Sigmoid colon (tissue), 7 donors: ENCODE results near the gene IGFL3. TPM values are rescaled to one million over a fixed set of nuclear protein-coding genes. Genes with fewer than 3 reads are reported as not detected.

Experiments used
- DNase-seq: peaks from one replicate; pipeline ENCODE4 v3.0.0-alpha.2; 2019
- H3K27ac ChIP-seq, 4 donors: fragments of 200-600 bp; sonication (generic); one replicate each; pipeline ENCODE4 v1.5.1; 2016 to 2019; ENCODE audit warnings: mild to moderate bottlenecking in 1 of 4
- H3K27me3 ChIP-seq, 3 donors: fragments of 200-600 bp; sonication (generic); one replicate each; pipeline ENCODE4 v1.5.1; 2019; ENCODE audit warnings: mild to moderate bottlenecking in 1 of 3
- H3K36me3 ChIP-seq, 4 donors: fragments of 200-600 bp; sonication (generic); one replicate each; pipeline ENCODE4 v1.5.1; 2016 to 2019
- H3K4me1 ChIP-seq, 4 donors: fragments of 200-600 bp; sonication (generic); one replicate each; pipeline ENCODE4 v1.5.1; 2017 to 2019
- H3K4me3 ChIP-seq, 4 donors: fragments of 200-600 bp; sonication (generic); one replicate each; pipeline ENCODE4 v1.5.1; 2017 to 2019; ENCODE audit warnings: mild to moderate bottlenecking in 2 of 4, moderate library complexity in 1 of 4
- H3K9me3 ChIP-seq, 4 donors: fragments of 200-600 bp in 3 of 4; sonication (generic) in 3 of 4; one replicate each; pipeline versions ENCODE4 v1.5.1 to v1.6.1; 2013 to 2019
- EP300 ChIP-seq, 4 donors: sonication (generic); formaldehyde crosslinking; IDR thresholded peaks; one replicate each; pipeline ENCODE4 v1.6.1; 2017; ENCODE audit warnings: antibody characterized with exemption in 4 of 4
- POLR2A ChIP-seq, 2 donors: fragments of 450-650 bp; IDR thresholded peaks; one replicate each; pipeline ENCODE4 v1.6.1; 2016; ENCODE audit warnings: antibody characterized with exemption in 2 of 2, mild to moderate bottlenecking in 2 of 2, moderate library complexity in 2 of 2
- POLR2AphosphoS5 ChIP-seq, 4 donors: sonication (generic); formaldehyde crosslinking; IDR thresholded peaks; one replicate each; pipeline ENCODE4 v1.6.1; 2017; ENCODE audit warnings: antibody characterized with exemption in 4 of 4
- WGBS, 2 donors: extraction: QIAGEN DNeasy Blood & Tissue Kit; methylation state at CpG; one replicate each; pipeline ENCODE4 v1.1.7; 2013; 5-methylcytosine and 5-hydroxymethylcytosine counted together
- intact Hi-C: fragments of 100-400 bp; cut with DNase I; formaldehyde crosslinking; loops from one replicate; pipeline ENCODE4 v1.15.1; 2023
- polyA plus RNA-seq, 3 donors: library from polyadenylated mRNA; stranded (reverse); fragments of 200-250 nt; gene quantifications; one replicate each; pipeline ENCODE4 v1.2.3, GENCODE V29; 2013
- total RNA-seq, 4 donors: library from RNA; depleted of rRNA; stranded (reverse); fragments of >200 nt; gene quantifications; one replicate each; pipeline ENCODE4 v1.1.0, GENCODE V29; 2016
- TF ChIP-seq, protein P1 (sequence below), 4 experiments: fragments of 450-650 bp in 3 of 4; fragments of 200-600 bp in 1 of 4; IDR thresholded peaks; one replicate each; pipeline ENCODE4 v1.5.1; 2016 to 2019; ENCODE audit warnings: antibody characterized with exemption in 4 of 4, mild to moderate bottlenecking in 3 of 4, moderate library complexity in 2 of 4
- donor health status: healthy with polysubstance abuse.
- donor health status: Bipolar disorder and iron deficiency.
- donor health status: healthy.

IGFL3 gene
- total and polyA plus RNA-seq, 7 donors, result not detected

DNA sequence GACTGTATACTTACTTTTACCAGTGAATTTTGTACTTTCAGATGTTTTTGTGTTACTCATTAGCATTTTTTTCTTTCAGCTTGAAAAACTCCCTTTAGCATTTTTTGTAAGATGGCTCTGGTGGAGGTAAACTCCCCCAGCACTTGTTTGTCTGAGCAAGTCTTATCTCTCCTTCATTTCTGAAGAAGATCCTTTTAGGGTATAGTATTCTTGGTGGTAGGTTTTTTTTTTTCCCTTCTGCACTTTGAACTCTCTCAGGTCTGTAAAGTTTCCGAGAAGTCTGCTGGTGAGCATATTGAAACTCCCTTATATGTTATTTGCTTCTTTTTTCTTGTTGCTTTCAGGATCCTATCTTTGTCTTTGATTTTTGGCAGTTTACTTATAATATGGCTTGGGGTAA lies 35.1 kb downstream of the IGFL3 start:
- H3K36me3 ChIP-seq, result no peaks in the 10 kb centered on the region
- TF ChIP-seq POLR2AphosphoS5 (IDR thresholded peaks at IDR 0.05) (no peak), POLR2A (IDR thresholded peaks at IDR 0.05) (no peak), EP300 (IDR thresholded peaks at IDR 0.05) (no peak)
- TF ChIP-seq, protein P1, sequence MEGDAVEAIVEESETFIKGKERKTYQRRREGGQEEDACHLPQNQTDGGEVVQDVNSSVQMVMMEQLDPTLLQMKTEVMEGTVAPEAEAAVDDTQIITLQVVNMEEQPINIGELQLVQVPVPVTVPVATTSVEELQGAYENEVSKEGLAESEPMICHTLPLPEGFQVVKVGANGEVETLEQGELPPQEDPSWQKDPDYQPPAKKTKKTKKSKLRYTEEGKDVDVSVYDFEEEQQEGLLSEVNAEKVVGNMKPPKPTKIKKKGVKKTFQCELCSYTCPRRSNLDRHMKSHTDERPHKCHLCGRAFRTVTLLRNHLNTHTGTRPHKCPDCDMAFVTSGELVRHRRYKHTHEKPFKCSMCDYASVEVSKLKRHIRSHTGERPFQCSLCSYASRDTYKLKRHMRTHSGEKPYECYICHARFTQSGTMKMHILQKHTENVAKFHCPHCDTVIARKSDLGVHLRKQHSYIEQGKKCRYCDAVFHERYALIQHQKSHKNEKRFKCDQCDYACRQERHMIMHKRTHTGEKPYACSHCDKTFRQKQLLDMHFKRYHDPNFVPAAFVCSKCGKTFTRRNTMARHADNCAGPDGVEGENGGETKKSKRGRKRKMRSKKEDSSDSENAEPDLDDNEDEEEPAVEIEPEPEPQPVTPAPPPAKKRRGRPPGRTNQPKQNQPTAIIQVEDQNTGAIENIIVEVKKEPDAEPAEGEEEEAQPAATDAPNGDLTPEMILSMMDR (IDR thresholded peaks at IDR 0.05), result no peak
- intact Hi-C loops, result no loop called here
- 74 to 97% methylated on average over 1 of the region's 1 CpG for WGBS, 2 donors
- peaks cover 0 to 13% (median 10%) of the 10 kb centered on the region in 4 donors for H3K9me3 ChIP-seq
- H3K4me3 ChIP-seq, result no peak overlapping the region
- DNase-seq, result no peak
- no peaks in the 10 kb centered on the region for H3K4me1 ChIP-seq
- no peak overlapping the region for H3K27ac ChIP-seq
- H3K27me3 ChIP-seq, result no peaks in the 10 kb centered on the region

DNA sequence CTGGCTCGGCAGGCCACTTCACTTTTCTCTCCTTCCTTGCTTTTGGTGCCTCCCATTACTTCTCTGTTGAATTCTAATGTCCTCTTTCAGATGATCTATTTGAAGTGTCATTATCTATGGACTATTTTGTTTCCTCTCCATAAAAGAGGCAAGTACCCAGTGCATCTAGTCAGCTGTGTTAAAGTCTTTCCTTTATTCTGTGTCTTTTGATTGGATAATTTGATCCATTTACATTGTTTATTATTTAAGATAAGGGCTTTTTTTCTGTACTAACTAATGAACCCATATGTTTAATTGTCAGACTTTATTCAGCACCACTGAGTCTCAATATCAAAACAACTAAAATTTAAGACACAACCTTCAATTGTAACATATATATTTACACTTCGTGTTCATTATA lies 36.4 kb downstream of the IGFL3 start:
- H3K27me3 ChIP-seq, result no peaks in the 10 kb centered on the region
- no peaks in the 10 kb centered on the region for H3K4me1 ChIP-seq
- peaks cover 0 to 13% (median 10%) of the 10 kb centered on the region in 4 donors for H3K9me3 ChIP-seq
- no peaks in the 10 kb centered on the region for H3K36me3 ChIP-seq
- no peak overlapping the region for H3K27ac ChIP-seq
- no peak for DNase-seq
- WGBS, 2 donors, result 80 to 86% methylated on average over 2 of the region's 2 CpGs
- no peak for TF ChIP-seq POLR2A (IDR thresholded peaks at IDR 0.05)
- TF ChIP-seq, protein P1 (IDR thresholded peaks at IDR 0.05), result no peak
- TF ChIP-seq POLR2AphosphoS5 (IDR thresholded peaks at IDR 0.05), result no peak
- TF ChIP-seq EP300 (IDR thresholded peaks at IDR 0.05), result no peak
- H3K4me3 ChIP-seq, result no peak overlapping the region
- intact Hi-C loops, result no loop called here

DNA sequence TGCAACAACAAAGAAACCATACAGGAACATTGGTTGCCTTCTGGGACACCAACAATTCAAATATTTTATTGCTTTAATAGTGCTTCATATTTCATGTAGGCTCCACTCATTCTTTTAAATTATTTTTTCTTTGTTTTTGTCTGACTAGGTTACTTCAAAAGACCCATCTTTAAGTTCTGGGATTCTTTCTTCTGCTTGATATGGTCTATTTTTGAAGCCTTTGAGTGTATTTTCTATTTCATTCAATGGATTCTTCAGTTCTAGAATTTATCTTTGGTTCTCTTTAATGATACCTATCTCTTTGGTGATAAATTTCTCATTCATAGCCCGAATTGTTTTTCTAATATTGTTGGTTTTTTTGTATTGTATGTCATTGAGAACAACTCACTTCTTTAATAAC lies 38.6 kb downstream of the IGFL3 start:
- no peaks in the 10 kb centered on the region for H3K36me3 ChIP-seq
- no peak for DNase-seq
- H3K4me1 ChIP-seq, result no peaks in the 10 kb centered on the region
- H3K27me3 ChIP-seq, result no peaks in the 10 kb centered on the region
- H3K4me3 ChIP-seq, result no peak overlapping the region
- 40 to 43% methylated on average over 1 of the region's 1 CpG for WGBS, 2 donors
- peaks cover 0 to 13% (median 10%) of the 10 kb centered on the region in 4 donors for H3K9me3 ChIP-seq
- TF ChIP-seq EP300 (IDR thresholded peaks at IDR 0.05) (no peak), POLR2AphosphoS5 (IDR thresholded peaks at IDR 0.05) (no peak), POLR2A (IDR thresholded peaks at IDR 0.05) (no peak)
- TF ChIP-seq, protein P1 (IDR thresholded peaks at IDR 0.05), result no peak
- intact Hi-C loops, result no loop called here
- no peak overlapping the region for H3K27ac ChIP-seq

DNA sequence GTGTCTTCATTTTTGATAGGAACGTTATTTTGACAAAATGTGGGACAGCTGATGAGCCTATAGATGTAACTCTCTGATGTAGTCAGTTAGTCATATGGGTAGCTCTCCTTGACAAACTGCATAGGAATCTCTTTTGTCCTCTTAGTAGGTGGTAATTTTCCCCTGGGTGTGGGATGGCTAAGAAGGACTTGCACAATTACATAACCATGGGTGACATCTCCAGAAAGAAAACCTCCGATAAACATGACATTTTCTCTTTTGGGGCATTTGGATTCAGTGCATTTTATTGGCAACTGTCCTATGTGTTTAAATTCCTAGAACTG lies 41.8 kb downstream of the IGFL3 start:
- intact Hi-C loops, result no loop called here
- no peak overlapping the region for H3K4me3 ChIP-seq
- H3K9me3 ChIP-seq, result peaks cover 0 to 10% (median 6%) of the 10 kb centered on the region in 4 donors
- H3K36me3 ChIP-seq, result no peaks in the 10 kb centered on the region
- peaks cover 0 to 9% (median 2%) of the 10 kb centered on the region in 4 donors for H3K4me1 ChIP-seq
- no peak for DNase-seq
- 59 to 61% methylated on average over 2 of the region's 2 CpGs for WGBS, 2 donors
- peaks cover under 1 to 9% (median 7%) of the 10 kb centered on the region in 3 donors for H3K27me3 ChIP-seq
- TF ChIP-seq, protein P1 (IDR thresholded peaks at IDR 0.05), result no peak
- TF ChIP-seq EP300 (IDR thresholded peaks at IDR 0.05) (no peak), POLR2AphosphoS5 (IDR thresholded peaks at IDR 0.05) (no peak), POLR2A (IDR thresholded peaks at IDR 0.05) (no peak)
- H3K27ac ChIP-seq, result no peak overlapping the region
